ENCODE measurements around the gene INS. TPM values are rescaled to one million over a fixed set of nuclear protein-coding genes. Genes with fewer than 3 reads are reported as not detected.

The INS gene
- total and polyA plus RNA-seq, 2 of the 8 experiments (the other 6 are each of a cell fraction or from before 2014, with no cell fraction given), result not detected

DNA sequence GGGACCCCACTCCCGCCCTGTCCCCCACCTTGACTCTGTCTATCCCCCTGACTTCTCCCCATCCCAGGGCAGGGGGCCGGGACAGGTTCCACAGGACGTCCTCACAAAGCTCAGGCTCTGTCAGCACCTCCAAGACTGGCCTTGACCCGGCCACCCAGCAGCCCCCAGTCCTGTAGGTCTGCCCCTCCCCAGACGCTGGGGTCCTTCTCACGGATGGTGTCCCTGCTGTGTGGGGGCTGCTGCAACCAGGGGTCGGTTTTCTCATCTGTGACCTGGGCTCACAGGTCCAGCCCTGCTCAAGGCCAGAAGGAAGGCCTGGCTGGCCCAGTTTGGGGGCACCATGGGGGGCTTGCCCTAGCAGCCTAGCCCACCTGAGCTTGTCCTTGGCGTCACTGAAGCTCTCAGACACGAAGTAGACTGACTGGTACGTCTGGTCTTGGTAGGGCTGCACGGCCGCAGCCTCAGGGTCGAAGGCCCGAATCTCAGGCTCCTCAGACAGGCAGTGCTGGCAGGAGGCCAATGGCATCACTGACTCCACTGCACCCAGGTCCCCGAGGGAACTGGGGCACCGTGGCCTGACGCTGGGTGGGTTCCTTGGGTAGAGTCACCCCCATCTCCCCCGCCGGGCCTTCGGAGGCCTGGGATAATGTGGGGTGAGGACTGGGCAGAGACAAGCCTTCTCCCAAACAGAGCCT, 4.0 kb upstream of the INS start:
- Histone ChIP-seq H3K4me1 (replicated peaks in 1 of 4; ENCODE audit: control insufficient read depth in 3 of 4, insufficient read depth in 4 of 4, low read length in 3 of 4) (peaks cover 0 to 6% (median 1%) of the 10 kb centered on the region in 4 experiments; a peak in 2 of 7 replicates), H4K91ac (replicated peaks; ENCODE audit: insufficient read length, low read length) (no peak overlapping the region), H3K36me3 (ENCODE audit: control insufficient read depth in 2 of 4, insufficient read depth in 4 of 4, low read length in 3 of 4) (no peaks in the 10 kb centered on the region), H3K9me3 (ENCODE audit: insufficient read depth in 2 of 2, low read depth in 1 of 2, low read length in 1 of 2) (no peaks in the 10 kb centered on the region), H3K14ac (ENCODE audit: insufficient read length) (no peak overlapping the region), H3K4me2 (ENCODE audit: insufficient read depth in 1 of 2, low read depth in 2 of 2, low read length in 2 of 2) (no peak overlapping the region), H3K4me3 (ENCODE audit: extremely low read depth in 1 of 4, insufficient read depth in 2 of 4, low read depth in 3 of 4, low read length in 4 of 4) (no peak overlapping the region), H2BK20ac (ENCODE audit: low read length) (no peak overlapping the region), H2AFZ (ENCODE audit: low read length) (no peak overlapping the region), H2BK12ac (ENCODE audit: low read depth, low read length) (no peak overlapping the region), H3K27me3 (replicated peaks in 1 of 4; ENCODE audit: control insufficient read depth in 3 of 4, extremely low read depth in 1 of 4, insufficient read depth in 3 of 4, low read length in 3 of 4) (peaks cover 0 to 14% (median 0%) of the 10 kb centered on the region in 4 experiments; a peak in 3 of 7 replicates), H4K20me1 (replicated peaks in 1 of 2; ENCODE audit: control insufficient read depth in 1 of 2, insufficient read depth in 2 of 2, low read length in 2 of 2) (peaks cover 0 to 2% of the 10 kb centered on the region in 2 experiments), H3K79me1 (ENCODE audit: low read depth, low read length) (no peaks in the 10 kb centered on the region), H4K8ac (ENCODE audit: extremely low read depth, insufficient read depth, low read length) (no peak overlapping the region), H3K56ac (replicated peaks; ENCODE audit: insufficient read length, low read depth, low read length) (no peak overlapping the region), H3K9ac (replicated peaks in 1 of 4; ENCODE audit: extremely low read depth in 1 of 4, low read depth in 3 of 4, low read length in 3 of 4) (no peak overlapping the region), H3K27ac (ENCODE audit: low read depth, low read length) (no peak overlapping the region), H3K23ac (ENCODE audit: insufficient read length) (no peak overlapping the region), H4K5ac (ENCODE audit: insufficient read length, low read depth, low read length) (no peak overlapping the region), H3K79me2 (ENCODE audit: control insufficient read depth in 1 of 2, insufficient read depth in 2 of 2, low read length in 2 of 2) (no peaks in the 10 kb centered on the region), H2AK5ac (ENCODE audit: low read depth, low read length) (no peak overlapping the region), H2BK5ac (ENCODE audit: low read depth, low read length) (no peak overlapping the region), H3K18ac (ENCODE audit: extremely low read depth, low read length) (no peak overlapping the region), H2BK120ac (replicated peaks; ENCODE audit: low read depth, low read length) (no peak overlapping the region), H3K4ac (replicated peaks; ENCODE audit: insufficient read length, low read depth, low read length) (no peak overlapping the region), H3K23me2 (ENCODE audit: low read depth, low read length) (no peaks in the 10 kb centered on the region), H2BK15ac (ENCODE audit: low read length) (no peak overlapping the region)
- ChIA-PET POLR2A (ENCODE audit: partially characterized antibody) (no interaction called here), CTCF (ENCODE audit: partially characterized antibody) (interaction anchor here (0.7 to 20.6 kb wide), 22 partner anchors 9 to 573 kb away, joined by 3 to 244 read pairs (median 4); partner anchors contain the start of genes C11orf21, INS and TSPAN32)
- no peak for FAIRE-seq
- DNase-seq (ENCODE audit: low read depth in 1 of 2, low spot score in 2 of 2), result no peak
- WGBS, 2 experiments (ENCODE audit: extremely low coverage in 1 of 2, insufficient coverage in 1 of 2, insufficient read length in 1 of 2, insufficient replicate concordance in 2 of 2, low coverage in 1 of 2, low lambda C conversion rate in 2 of 2, missing lambda C conversion rate in 1 of 2), result 94% methylated on average over 20 of the region's 20 CpGs; no CpG with 5 or more reads in 1 of the 2 experiments
- TF ChIP-seq ASH2L (IDR thresholded peaks at IDR 0.05; ENCODE audit: low read length) (no peak), RBBP5 (IDR thresholded peaks at IDR 0.05; ENCODE audit: borderline replicate concordance, low read depth, low read length) (no peak), KDM5A (IDR thresholded peaks at IDR 0.05; ENCODE audit: low read length) (no peak), EGR1 (IDR thresholded peaks at IDR 0.05; ENCODE audit: borderline replicate concordance, low read depth, low read length) (no peak), FOSL1 (IDR thresholded peaks at IDR 0.05; ENCODE audit: insufficient read depth, low read depth, low read length) (no peak)

All from H1 (cell line).